OCI-LY1 (cell line): ENCODE data around the gene MT3.

Experiments used
- EZH2 ChIP-seq: fragments of 200-600 bp; sonication (generic), shearing (Covaris generic); IDR thresholded peaks from 2 replicates; pipeline ENCODE4 v1.8.0; 2017; ENCODE audit warnings: borderline replicate concordance, mixed run types, mild to moderate bottlenecking, antibody characterized with exemption, low read length, moderate library complexity, mixed read lengths
- TF ChIP-seq, protein P1 (sequence below): fragments of 200-600 bp; sonication (generic), shearing (Covaris generic); IDR thresholded peaks from 2 replicates; pipeline ENCODE4 v1.5.1; 2017; ENCODE audit warnings: mild to moderate bottlenecking, antibody characterized with exemption, low read length, moderate library complexity, mixed read lengths

DNA sequence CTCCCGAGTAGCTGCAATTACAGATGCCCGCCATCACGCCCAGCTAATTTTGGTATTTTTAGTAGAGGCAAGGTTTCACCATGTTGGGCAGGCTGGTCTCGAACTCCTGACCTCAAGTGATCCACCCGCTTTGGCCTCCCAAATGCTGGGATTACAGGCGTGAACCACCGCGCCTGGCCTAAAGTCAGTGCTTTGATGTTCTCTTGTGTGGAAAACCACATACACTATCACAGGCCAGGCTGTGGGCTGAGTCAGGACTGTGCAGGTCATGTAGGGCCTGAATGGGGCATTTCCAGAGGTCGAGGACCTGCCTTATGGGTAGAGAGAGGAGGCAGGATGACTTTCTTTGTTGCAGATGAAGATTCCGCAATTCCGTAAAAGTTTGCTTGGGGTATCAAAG is 5.1 kb upstream of the MT3 start:
- TF ChIP-seq, protein P1, sequence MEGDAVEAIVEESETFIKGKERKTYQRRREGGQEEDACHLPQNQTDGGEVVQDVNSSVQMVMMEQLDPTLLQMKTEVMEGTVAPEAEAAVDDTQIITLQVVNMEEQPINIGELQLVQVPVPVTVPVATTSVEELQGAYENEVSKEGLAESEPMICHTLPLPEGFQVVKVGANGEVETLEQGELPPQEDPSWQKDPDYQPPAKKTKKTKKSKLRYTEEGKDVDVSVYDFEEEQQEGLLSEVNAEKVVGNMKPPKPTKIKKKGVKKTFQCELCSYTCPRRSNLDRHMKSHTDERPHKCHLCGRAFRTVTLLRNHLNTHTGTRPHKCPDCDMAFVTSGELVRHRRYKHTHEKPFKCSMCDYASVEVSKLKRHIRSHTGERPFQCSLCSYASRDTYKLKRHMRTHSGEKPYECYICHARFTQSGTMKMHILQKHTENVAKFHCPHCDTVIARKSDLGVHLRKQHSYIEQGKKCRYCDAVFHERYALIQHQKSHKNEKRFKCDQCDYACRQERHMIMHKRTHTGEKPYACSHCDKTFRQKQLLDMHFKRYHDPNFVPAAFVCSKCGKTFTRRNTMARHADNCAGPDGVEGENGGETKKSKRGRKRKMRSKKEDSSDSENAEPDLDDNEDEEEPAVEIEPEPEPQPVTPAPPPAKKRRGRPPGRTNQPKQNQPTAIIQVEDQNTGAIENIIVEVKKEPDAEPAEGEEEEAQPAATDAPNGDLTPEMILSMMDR = no peak
- no peak for TF ChIP-seq EZH2
